Measurements from ENCODE around the gene FAM168A.
"Not testable (repeated sequence)": the region's sequence is repeated elsewhere in the genome, so short reads cannot be mapped to it uniquely, and the experiment has no call there.

Gene FAM168A

GRCh38 chr11:73622926-73623593, 25.1 kb upstream of the FAM168A start:
- DNase-seq (ENCODE audit: low spot score in 2 of 2) (no peak), ATAC-seq (no peak)
- Mint-ChIP-seq H3K4me1 (no peaks in the 10 kb centered on the region), H3K9me3 (no peaks in the 10 kb centered on the region), H3K4me3 (no peak overlapping the region), H3K36me3 (no peaks in the 10 kb centered on the region), H3K27ac (no peak overlapping the region)

GRCh38 chr11:73614591-73614990, 16.7 kb upstream of the FAM168A start:
- Mint-ChIP-seq H3K27ac (no peak overlapping the region), H3K4me1 (no peaks in the 10 kb centered on the region), H3K36me3 (no peaks in the 10 kb centered on the region), H3K9me3 (no peaks in the 10 kb centered on the region), H3K4me3 (no peak overlapping the region)
- DNase-seq (ENCODE audit: low spot score in 2 of 2) (no peak), ATAC-seq (no peak)

- ATAC-seq = no peak
- Mint-ChIP-seq H3K4me3 (no peak overlapping the region), H3K4me1 (no peaks in the 10 kb centered on the region), H3K27ac (no peak overlapping the region), H3K9me3 (no peaks in the 10 kb centered on the region), H3K36me3 (no peaks in the 10 kb centered on the region)
- DNase-seq (ENCODE audit: low spot score in 2 of 2) = no peak
These were observed 14.8 kb upstream of the FAM168A start for GRCh38 chr11:73612601-73613140.

- DNase-seq (ENCODE audit: low spot score in 2 of 2) = no peak
- peak overlapping the region; percentile 88 for H3K4me3 Mint-ChIP-seq
- H3K36me3 Mint-ChIP-seq = peaks cover 19% of the 10 kb centered on the region
- peak overlapping the region; percentile 93 for H3K27ac Mint-ChIP-seq
- H3K4me1 Mint-ChIP-seq = peaks cover 23% of the 10 kb centered on the region
- ATAC-seq = no peak
- H3K9me3 Mint-ChIP-seq = no peaks in the 10 kb centered on the region
These were observed 937 bp upstream of the FAM168A start for GRCh38 chr11:73598719-73599379.

GRCh38 chr11:73597336-73597955, 466 bp downstream of the FAM168A start:
- H3K27ac Mint-ChIP-seq = peak overlapping the region; percentile 93
- ATAC-seq (no peak), DNase-seq (ENCODE audit: low spot score in 2 of 2) (no peak)
- peaks cover 19% of the 10 kb centered on the region for H3K36me3 Mint-ChIP-seq
- peak overlapping the region; percentile 88 for H3K4me3 Mint-ChIP-seq
- H3K4me1 Mint-ChIP-seq = peaks cover 23% of the 10 kb centered on the region
- no peaks in the 10 kb centered on the region for H3K9me3 Mint-ChIP-seq

GRCh38 chr11:73596547-73596946, 1.4 kb downstream of the FAM168A start:
- ATAC-seq = no peak
- DNase-seq (ENCODE audit: low spot score in 2 of 2) = no peak
- Mint-ChIP-seq H3K27ac (peak overlapping the region; percentile 93), H3K36me3 (peaks cover 19% of the 10 kb centered on the region), H3K4me1 (peaks cover 23% of the 10 kb centered on the region), H3K4me3 (peak overlapping the region; percentile 88), H3K9me3 (no peaks in the 10 kb centered on the region)

- no peaks in the 10 kb centered on the region for H3K9me3 Mint-ChIP-seq
- H3K4me3 Mint-ChIP-seq = no peak overlapping the region
- H3K36me3 Mint-ChIP-seq = peaks cover 10% of the 10 kb centered on the region
- no peak for ATAC-seq
- peaks cover 16% of the 10 kb centered on the region for H3K4me1 Mint-ChIP-seq
- no peak for DNase-seq (ENCODE audit: low spot score in 2 of 2)
- H3K27ac Mint-ChIP-seq = peak overlapping the region; percentile 48
These were observed 5.3 kb downstream of the FAM168A start for GRCh38 chr11:73592640-73593039.

GRCh38 chr11:73591743-73592142, 6.2 kb downstream of the FAM168A start:
- Mint-ChIP-seq H3K27ac (peak overlapping the region; percentile 48), H3K9me3 (no peaks in the 10 kb centered on the region), H3K4me1 (peaks cover 8% of the 10 kb centered on the region), H3K36me3 (peaks cover under 1% of the 10 kb centered on the region), H3K4me3 (no peak overlapping the region)
- no peak for DNase-seq (ENCODE audit: low spot score in 2 of 2)
- ATAC-seq = no peak

GRCh38 chr11:73590991-73591390, 6.9 kb downstream of the FAM168A start:
- no peak overlapping the region for H3K4me3 Mint-ChIP-seq
- H3K27ac Mint-ChIP-seq = no peak overlapping the region
- H3K9me3 Mint-ChIP-seq = no peaks in the 10 kb centered on the region
- no peak for ATAC-seq
- H3K4me1 Mint-ChIP-seq = peaks cover under 1% of the 10 kb centered on the region
- no peaks in the 10 kb centered on the region for H3K36me3 Mint-ChIP-seq
- no peak for DNase-seq (ENCODE audit: low spot score in 2 of 2)

GRCh38 chr11:73586791-73587190, 11.1 kb downstream of the FAM168A start:
- ATAC-seq (no peak), DNase-seq (ENCODE audit: low spot score in 2 of 2) (no peak)
- H3K4me1 Mint-ChIP-seq = no peaks in the 10 kb centered on the region
- no peak overlapping the region for H3K4me3 Mint-ChIP-seq
- H3K9me3 Mint-ChIP-seq = no peaks in the 10 kb centered on the region
- no peak overlapping the region for H3K27ac Mint-ChIP-seq
- H3K36me3 Mint-ChIP-seq = no peaks in the 10 kb centered on the region

GRCh38 chr11:73585834-73586575, 11.9 kb downstream of the FAM168A start:
- DNase-seq (ENCODE audit: low spot score in 2 of 2) = no peak
- Mint-ChIP-seq H3K4me3 (no peak overlapping the region), H3K9me3 (no peaks in the 10 kb centered on the region), H3K4me1 (no peaks in the 10 kb centered on the region), H3K27ac (no peak overlapping the region), H3K36me3 (no peaks in the 10 kb centered on the region)
- no peak for ATAC-seq

GRCh38 chr11:73584831-73585230, 13.1 kb downstream of the FAM168A start:
- no peaks in the 10 kb centered on the region for H3K9me3 Mint-ChIP-seq
- H3K4me3 Mint-ChIP-seq = no peak overlapping the region
- no peak overlapping the region for H3K27ac Mint-ChIP-seq
- H3K36me3 Mint-ChIP-seq = no peaks in the 10 kb centered on the region
- DNase-seq (ENCODE audit: low spot score in 2 of 2) = no peak
- no peak for ATAC-seq
- peaks cover 5% of the 10 kb centered on the region for H3K4me1 Mint-ChIP-seq

- Mint-ChIP-seq H3K4me1 (peaks cover 16% of the 10 kb centered on the region), H3K27ac (no peak overlapping the region), H3K36me3 (no peaks in the 10 kb centered on the region), H3K4me3 (no peak overlapping the region), H3K9me3 (no peaks in the 10 kb centered on the region)
- DNase-seq (ENCODE audit: low spot score in 2 of 2) (no peak), ATAC-seq (no peak)
These were observed 15.3 kb downstream of the FAM168A start for GRCh38 chr11:73582653-73583052.

- not testable (repeated sequence) for ATAC-seq; H3K27ac Mint-ChIP-seq; DNase-seq (ENCODE audit: low spot score in 2 of 2); H3K36me3 Mint-ChIP-seq; H3K9me3 Mint-ChIP-seq; H3K4me3 Mint-ChIP-seq
- H3K4me1 Mint-ChIP-seq = peaks cover 16% of the 10 kb centered on the region
These were observed 17.2 kb downstream of the FAM168A start for GRCh38 chr11:73580749-73581148.

Measured in stimulated activated effector memory CD8-positive, alpha-beta T cell treated with anti-CD3 and anti-CD28 coated beads, Interleukin-12 subunit alpha, Interleukin-12 subunit beta, amount 100 ng/mL, for 72 hours (primary cell).